ENCODE measurements around the gene RTN4IP1. TPM values are rescaled to one million over a fixed set of nuclear protein-coding genes. Genes with fewer than 3 reads are reported as not detected.

The RTN4IP1 gene
- total RNA-seq, 1 experiment from 2014 or later: 7.3 TPM

DNA sequence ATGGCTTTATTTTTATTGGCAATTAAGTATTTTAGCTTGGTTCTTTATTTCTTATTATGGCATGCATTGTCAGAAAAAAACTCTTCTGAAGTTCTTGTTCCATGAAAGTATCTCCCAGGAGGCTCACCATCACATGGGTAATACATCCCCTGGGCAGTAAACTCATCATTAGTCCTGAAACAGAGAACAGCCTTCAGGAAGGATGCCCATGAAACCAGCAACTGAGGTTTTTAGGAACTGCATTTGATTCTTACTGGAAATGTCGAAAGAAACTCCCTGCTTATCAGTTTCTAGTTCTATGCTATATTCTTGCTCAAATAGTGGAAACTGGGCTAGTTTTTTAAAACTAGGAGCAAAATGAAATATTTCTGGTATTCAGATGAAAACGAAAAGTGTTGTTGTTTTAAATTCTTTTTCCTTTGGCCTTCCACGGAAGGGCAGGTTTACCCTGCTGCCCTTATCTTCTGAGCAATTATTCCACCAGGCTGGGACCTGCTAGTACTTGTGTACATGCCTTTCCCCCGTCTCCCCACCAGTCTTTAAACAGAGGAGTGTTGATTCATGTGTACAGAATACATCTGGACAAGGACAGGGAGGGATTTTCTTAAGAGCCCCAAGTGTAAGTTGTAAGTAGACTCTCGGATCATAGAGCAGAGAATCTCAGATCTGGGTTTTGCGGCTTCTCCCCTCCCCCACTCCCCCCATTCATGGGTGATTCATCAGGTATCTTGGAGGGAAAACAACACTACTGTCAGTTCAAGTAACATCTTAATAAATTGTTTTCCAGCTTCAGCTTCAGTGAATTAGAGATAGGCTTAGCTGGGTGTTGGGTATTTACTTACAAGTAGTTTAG is 81.5 kb downstream of the RTN4IP1 start:
- Histone ChIP-seq H3K9me2 (replicated peaks; ENCODE audit: low read length) (no peaks in the 10 kb centered on the region), H2AFZ (ENCODE audit: low read length) (no peak overlapping the region), H3K27me3 (ENCODE audit: low read length) (no peaks in the 10 kb centered on the region), H3K79me2 (ENCODE audit: low read length) (no peaks in the 10 kb centered on the region), H3K4me1 (ENCODE audit: insufficient read depth, low read length) (peaks cover 38% of the 10 kb centered on the region), H3K36me3 (ENCODE audit: low read depth, low read length) (peaks cover 27% of the 10 kb centered on the region), H3K4me3 (ENCODE audit: low read length) (peak overlapping the region; percentile 45; the same call in 1 of the 2 replicates), H3K27ac (ENCODE audit: low read length) (peak overlapping the region; percentile 97), H3F3A (ENCODE audit: low read length, unreplicated experiment) (peaks cover 11% of the 10 kb centered on the region), H3K4me2 (ENCODE audit: low read length) (peak overlapping the region; percentile 74), H4K20me1 (ENCODE audit: low read length) (no peaks in the 10 kb centered on the region), H3K9me3 (ENCODE audit: low read length) (no peaks in the 10 kb centered on the region), H3K9ac (ENCODE audit: low read length) (peak overlapping the region; percentile 37; the same call in 1 of the 2 replicates)
- TF ChIP-seq EZH2 (IDR thresholded peaks at IDR 0.05; ENCODE audit: low read length, unreplicated experiment): no peak
- TF ChIP-seq EZH2phosphoT487 (IDR thresholded peaks at IDR 0.05; ENCODE audit: borderline replicate concordance, low read length): no peak
- TF ChIP-seq, protein P1, sequence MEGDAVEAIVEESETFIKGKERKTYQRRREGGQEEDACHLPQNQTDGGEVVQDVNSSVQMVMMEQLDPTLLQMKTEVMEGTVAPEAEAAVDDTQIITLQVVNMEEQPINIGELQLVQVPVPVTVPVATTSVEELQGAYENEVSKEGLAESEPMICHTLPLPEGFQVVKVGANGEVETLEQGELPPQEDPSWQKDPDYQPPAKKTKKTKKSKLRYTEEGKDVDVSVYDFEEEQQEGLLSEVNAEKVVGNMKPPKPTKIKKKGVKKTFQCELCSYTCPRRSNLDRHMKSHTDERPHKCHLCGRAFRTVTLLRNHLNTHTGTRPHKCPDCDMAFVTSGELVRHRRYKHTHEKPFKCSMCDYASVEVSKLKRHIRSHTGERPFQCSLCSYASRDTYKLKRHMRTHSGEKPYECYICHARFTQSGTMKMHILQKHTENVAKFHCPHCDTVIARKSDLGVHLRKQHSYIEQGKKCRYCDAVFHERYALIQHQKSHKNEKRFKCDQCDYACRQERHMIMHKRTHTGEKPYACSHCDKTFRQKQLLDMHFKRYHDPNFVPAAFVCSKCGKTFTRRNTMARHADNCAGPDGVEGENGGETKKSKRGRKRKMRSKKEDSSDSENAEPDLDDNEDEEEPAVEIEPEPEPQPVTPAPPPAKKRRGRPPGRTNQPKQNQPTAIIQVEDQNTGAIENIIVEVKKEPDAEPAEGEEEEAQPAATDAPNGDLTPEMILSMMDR (conservative IDR thresholded peaks at IDR 0.05; ENCODE audit: low read depth, low read length): no peak
- POLR2A ChIA-PET (ENCODE audit: unreplicated experiment): no interaction called here
- DNase-seq: peak; percentile 69
- ATAC-seq: peak; percentile 29
- intact Hi-C loops (cut with micrococcal nuclease): no loop called here
- TSS peak; percentile 39 for BruUV-seq (replicated peaks)
- CTCF ChIA-PET: no interaction called here

DNA sequence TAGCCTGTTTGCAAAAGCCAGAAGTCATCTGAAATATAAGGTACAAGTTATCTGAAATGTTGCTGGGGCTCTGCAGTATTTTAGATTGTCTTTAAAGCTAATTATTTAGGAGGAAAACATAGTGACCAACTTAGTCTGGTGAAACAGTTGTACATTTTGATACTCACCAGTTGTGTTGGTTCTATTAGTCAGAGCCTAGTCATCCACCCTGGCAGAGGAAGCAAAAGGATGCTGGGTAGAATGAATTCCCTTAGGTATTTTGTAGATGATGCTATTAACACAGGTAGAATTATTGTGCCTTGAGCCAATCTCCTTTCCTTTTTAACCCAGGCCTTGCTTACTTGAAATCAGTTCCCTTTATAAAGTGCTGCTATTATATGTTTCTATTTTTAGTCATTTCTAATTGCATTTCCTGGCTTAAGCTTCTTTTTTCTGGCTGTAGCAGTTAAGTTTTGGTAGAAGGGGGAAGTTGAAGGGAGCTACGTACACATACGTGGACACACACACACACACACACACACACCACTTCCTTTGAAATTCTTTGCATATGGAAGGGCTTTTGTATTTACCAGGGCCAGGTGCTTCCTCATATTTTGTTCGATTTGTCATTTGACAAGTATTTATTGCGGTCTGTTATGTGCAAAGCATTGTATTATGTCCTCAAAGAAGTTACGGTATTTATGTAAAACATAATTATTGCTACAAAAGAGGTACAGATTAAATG is 82.4 kb downstream of the RTN4IP1 start:
- Histone ChIP-seq H3K9ac (ENCODE audit: low read length) (peak overlapping the region; percentile 60), H2AFZ (ENCODE audit: low read length) (peak overlapping the region; percentile 42; the same call in 1 of the 2 replicates)
- TF ChIP-seq, protein P1 (conservative IDR thresholded peaks at IDR 0.05; ENCODE audit: low read depth, low read length): no peak
- TF ChIP-seq EZH2 (IDR thresholded peaks at IDR 0.05; ENCODE audit: low read length, unreplicated experiment) (no peak), EZH2phosphoT487 (IDR thresholded peaks at IDR 0.05; ENCODE audit: borderline replicate concordance, low read length) (no peak)

More for the DNA sequence above, 82.4 kb downstream of the RTN4IP1 start:
- no peaks in the 10 kb centered on the region for H4K20me1 ChIP-seq (ENCODE audit: low read length)
- TSS peak; percentile 42 for BruUV-seq (replicated peaks)
- ATAC-seq (peak; percentile 84), DNase-seq (peak; percentile 91)
- H3F3A ChIP-seq (ENCODE audit: low read length, unreplicated experiment): peaks cover 11% of the 10 kb centered on the region
- peaks cover 38% of the 10 kb centered on the region for H3K4me1 ChIP-seq (ENCODE audit: insufficient read depth, low read length)
- no peaks in the 10 kb centered on the region for H3K79me2 ChIP-seq (ENCODE audit: low read length)
- peaks cover 25% of the 10 kb centered on the region for H3K36me3 ChIP-seq (ENCODE audit: low read depth, low read length)
- H3K9me3 ChIP-seq (ENCODE audit: low read length): no peaks in the 10 kb centered on the region
- peak overlapping the region; percentile 74 for H3K4me2 ChIP-seq (ENCODE audit: low read length)
- H3K27ac ChIP-seq (ENCODE audit: low read length): peak overlapping the region; percentile 97
- CTCF ChIA-PET: interaction anchor here (0.6 kb wide), 1 partner anchor 41 kb away, joined by 3 read pairs; no protein-coding TSS in a partner anchor
- peak overlapping the region; percentile 45 for H3K4me3 ChIP-seq (ENCODE audit: low read length)
- POLR2A ChIA-PET (ENCODE audit: unreplicated experiment): no interaction called here
- no peaks in the 10 kb centered on the region for H3K27me3 ChIP-seq (ENCODE audit: low read length)
- intact Hi-C loops (cut with micrococcal nuclease): no loop called here
- no peaks in the 10 kb centered on the region for H3K9me2 ChIP-seq (replicated peaks; ENCODE audit: low read length)

Data from PC-3 (cell line).